Liver (tissue), 9 donors: ENCODE data around the gene DTX4. TPM values are rescaled to one million over a fixed set of nuclear protein-coding genes. Genes with fewer than 3 reads are reported as not detected.

Source experiments
- DNase-seq: peaks from one replicate; pipeline ENCODE4 v3.0.0-alpha.2; 2017; ENCODE audit warnings: low spot score
- H3K27ac ChIP-seq, 2 donors: one replicate each; pipeline ENCODE4 v1.7.0; 2013; ENCODE audit warnings: inconsistent platforms in 2 of 2, low read length in 2 of 2, control low read depth in 1 of 2, low read depth in 1 of 2, mild to moderate bottlenecking in 1 of 2
- H3K27me3 ChIP-seq, 4 donors: one replicate each; pipeline versions ENCODE4 v1.6.1 to v1.7.0; 2013; ENCODE audit warnings: low read length in 3 of 4, inconsistent platforms in 1 of 4, mild to moderate bottlenecking in 1 of 4, moderate library complexity in 1 of 4; ENCODE audit not compliant: control insufficient read depth in 4 of 4, insufficient read depth in 4 of 4
- H3K36me3 ChIP-seq, 4 donors: one replicate each; pipeline versions ENCODE4 v1.6.1 to v1.7.0; 2013; ENCODE audit warnings: low read length in 3 of 4, mild to moderate bottlenecking in 3 of 4, low read depth in 1 of 4, moderate library complexity in 1 of 4; ENCODE audit not compliant: control insufficient read depth in 4 of 4, insufficient read depth in 3 of 4
- H3K4me1 ChIP-seq, 4 donors: one replicate each; pipeline versions ENCODE4 v1.6.1 to v1.7.0; 2013; ENCODE audit warnings: low read length in 3 of 4, mild to moderate bottlenecking in 3 of 4, moderate library complexity in 1 of 4; ENCODE audit not compliant: control insufficient read depth in 4 of 4, insufficient read depth in 4 of 4
- H3K4me3 ChIP-seq, 3 donors: one replicate each; pipeline versions ENCODE4 v1.6.1 to v1.7.0; 2013; ENCODE audit warnings: low read length in 3 of 3, control low read depth in 1 of 3, low read depth in 1 of 3, mild to moderate bottlenecking in 1 of 3
- H3K9ac ChIP-seq, 2 donors: one replicate each; pipeline ENCODE4 v1.7.0; 2013; ENCODE audit warnings: low read length in 2 of 2, mild to moderate bottlenecking in 2 of 2, moderate library complexity in 2 of 2, control low read depth in 1 of 2, low read depth in 1 of 2
- H3K9me3 ChIP-seq, 4 donors: one replicate each; pipeline versions ENCODE4 v1.6.1 to v1.7.0; 2013; ENCODE audit warnings: low read length in 3 of 4; ENCODE audit not compliant: control insufficient read depth in 4 of 4
- ATF3 ChIP-seq: IDR thresholded peaks from 2 replicates; pipeline ENCODE4 v1.6.1; 2016; ENCODE audit warnings: antibody characterized with exemption
- CTCF ChIP-seq: fragments of 150-350 bp; IDR thresholded peaks from 2 replicates; pipeline ENCODE4 v1.5.1; 2017; ENCODE audit warnings: improper control_type of control experiment, low read depth, low read length; ENCODE audit not compliant: missing input control
- EGR1 ChIP-seq, 2 donors: IDR thresholded peaks; 2 replicates each; pipeline ENCODE4 v1.6.1; 2016 to 2018; ENCODE audit warnings: antibody characterized with exemption in 2 of 2, low read depth in 2 of 2
- FOXA1 ChIP-seq: IDR thresholded peaks from 2 replicates; pipeline ENCODE4 v1.6.1; 2016; ENCODE audit warnings: antibody characterized with exemption
- GABPA ChIP-seq, 2 donors: IDR thresholded peaks in 1 of 2; conservative IDR thresholded peaks in 1 of 2; 2 replicates each; pipeline ENCODE4 v1.6.1; 2016; ENCODE audit warnings: antibody characterized with exemption in 2 of 2, mild to moderate bottlenecking in 1 of 2, moderate library complexity in 1 of 2
- HNF4A ChIP-seq, 2 donors: conservative IDR thresholded peaks; 2 replicates each; pipeline ENCODE4 v1.6.1; 2016; ENCODE audit warnings: antibody characterized with exemption in 2 of 2, mild to moderate bottlenecking in 2 of 2
- HNF4G ChIP-seq: IDR thresholded peaks from 2 replicates; pipeline ENCODE4 v1.6.1; 2016; ENCODE audit warnings: antibody characterized with exemption
- JUND ChIP-seq, 2 donors: IDR thresholded peaks; 2 replicates each; pipeline ENCODE4 v1.6.1; 2016; ENCODE audit warnings: antibody characterized with exemption in 2 of 2
- MAX ChIP-seq: IDR thresholded peaks from 2 replicates; pipeline ENCODE4 v1.6.1; 2016; ENCODE audit warnings: antibody characterized with exemption
- NR2F2 ChIP-seq: IDR thresholded peaks from 2 replicates; pipeline ENCODE4 v1.6.1; 2016; ENCODE audit warnings: antibody characterized with exemption
- RAD21 ChIP-seq, 2 donors: IDR thresholded peaks; 2 replicates each; pipeline ENCODE4 v1.6.1; 2016; ENCODE audit warnings: antibody characterized with exemption in 2 of 2, mild to moderate bottlenecking in 2 of 2
- REST ChIP-seq: IDR thresholded peaks from 2 replicates; pipeline ENCODE4 v1.6.1; 2016; ENCODE audit warnings: antibody characterized with exemption, mild to moderate bottlenecking
- RXRA ChIP-seq, 2 donors: IDR thresholded peaks; 2 replicates each; pipeline ENCODE4 v1.6.1; 2017 to 2018; ENCODE audit warnings: antibody characterized with exemption in 2 of 2, mild to moderate bottlenecking in 1 of 2
- SP1 ChIP-seq: IDR thresholded peaks from 2 replicates; pipeline ENCODE4 v1.6.1; 2018; ENCODE audit warnings: antibody characterized with exemption, mild to moderate bottlenecking
- TAF1 ChIP-seq: conservative IDR thresholded peaks from 2 replicates; pipeline ENCODE4 v1.6.1; 2016; ENCODE audit warnings: antibody characterized with exemption, mild to moderate bottlenecking
- YY1 ChIP-seq: IDR thresholded peaks from 2 replicates; pipeline ENCODE4 v1.6.1; 2016; ENCODE audit warnings: antibody characterized with exemption, mild to moderate bottlenecking
- ZBTB33 ChIP-seq: IDR thresholded peaks from 2 replicates; pipeline ENCODE4 v1.6.1; 2016; ENCODE audit warnings: antibody characterized with exemption
- WGBS: extraction: QIAGEN DNeasy Blood & Tissue Kit; methylation state at CpG from one replicate; pipeline ENCODE4 v1.1.7; 2013; 5-methylcytosine and 5-hydroxymethylcytosine counted together
- polyA plus RNA-seq, 2 donors: library from polyadenylated mRNA; stranded (reverse) in 1 of 2; unstranded in 1 of 2; fragments of 200-250 nt in 1 of 2; fragments of >200 nt in 1 of 2; fragmentation: Nextera tagmentation in 1 of 2; extraction: Ambion mirVana in 1 of 2; gene quantifications; one replicate each; pipeline versions ENCODE4 v1.2.1 to v1.2.3, GENCODE V29; 2013 to 2015
- total RNA-seq, 2 donors: library from RNA; depleted of rRNA; stranded (reverse); fragments of >200 nt; gene quantifications; one replicate each; pipeline ENCODE4 v1.2.3, GENCODE V29; 2014
- donor health status: healthy.
- donor health status: healthy.
- donor health status: healthy.
- donor health status: healthy.
- donor health status: healthy.

DTX4 gene
- total and polyA plus RNA-seq, 4 donors = 7.5 to 21.4 (median 14.3) TPM

GRCh38 chr11:59152312-59152951 lies 19.5 kb upstream of the DTX4 start:
- H3K9ac ChIP-seq = no peak overlapping the region
- no peak overlapping the region for H3K4me3 ChIP-seq
- H3K27ac ChIP-seq = no peak overlapping the region
- no peaks in the 10 kb centered on the region for H3K4me1 ChIP-seq
- DNase-seq = no peak
- 91% methylated on average over 8 of the region's 8 CpGs for WGBS
- peaks cover 0 to 11% (median 3%) of the 10 kb centered on the region in 4 donors for H3K36me3 ChIP-seq
- TF ChIP-seq CTCF (no peak), REST (no peak), SP1 (no peak)
- H3K9me3 ChIP-seq = no peaks in the 10 kb centered on the region
- H3K27me3 ChIP-seq = no peaks in the 10 kb centered on the region

GRCh38 chr11:59154610-59155009 lies 17.3 kb upstream of the DTX4 start:
- Histone ChIP-seq H3K4me1 (no peaks in the 10 kb centered on the region), H3K9me3 (no peaks in the 10 kb centered on the region), H3K36me3 (peaks cover 0 to 5% (median under 1%) of the 10 kb centered on the region in 4 donors), H3K9ac (no peak overlapping the region), H3K27me3 (no peaks in the 10 kb centered on the region), H3K4me3 (no peak overlapping the region), H3K27ac (no peak overlapping the region)
- WGBS = 82% methylated on average over 5 of the region's 5 CpGs
- no peak for DNase-seq
- no peak for TF ChIP-seq MAX
- TF ChIP-seq TAF1 = no peak
- no peak for TF ChIP-seq ZBTB33
- no peak for TF ChIP-seq HNF4A (conservative IDR thresholded peaks at IDR 0.05)
- TF ChIP-seq HNF4G = no peak

GRCh38 chr11:59157433-59157832 lies 14.5 kb upstream of the DTX4 start:
- H3K27ac ChIP-seq = no peak overlapping the region
- 67% methylated on average over 3 of the region's 3 CpGs for WGBS
- no peak for DNase-seq
- H3K36me3 ChIP-seq = no peaks in the 10 kb centered on the region
- H3K4me3 ChIP-seq = no peak overlapping the region
- H3K9me3 ChIP-seq = no peaks in the 10 kb centered on the region
- H3K27me3 ChIP-seq = no peaks in the 10 kb centered on the region
- no peaks in the 10 kb centered on the region for H3K4me1 ChIP-seq
- no peak overlapping the region for H3K9ac ChIP-seq
- TF ChIP-seq NR2F2 (no peak), ATF3 (no peak), JUND (IDR thresholded peaks at IDR 0.05) (no peak), FOXA1 (no peak), YY1 (no peak), CTCF (no peak), MAX (no peak), HNF4G (no peak), RAD21 (IDR thresholded peaks at IDR 0.05) (no peak), RXRA (IDR thresholded peaks at IDR 0.05) (no peak), EGR1 (IDR thresholded peaks at IDR 0.05; ENCODE audit: low read depth in 2 of 2) (no peak), GABPA (IDR thresholded peaks at IDR 0.05 in 1 of 2, conservative IDR thresholded peaks at IDR 0.05 in 1 of 2) (no peak)
